IMR-90 (cell line): ENCODE measurements around the gene OXLD1. TPM values are rescaled to one million over a fixed set of nuclear protein-coding genes. Genes with fewer than 3 reads are reported as not detected.

Experiments
- ATAC-seq: fragments of 200-7000 bp; cut with Tn5 transposase; 2 replicates; pipeline ENCODE4 v1.9.1; 2020; ENCODE audit warnings: low read depth, mild to moderate bottlenecking, moderate library complexity
- BruUV-seq: library from RNA; stranded (reverse); fragments of 400-500 nt; replicated peaks from 2 replicates; lab custom pipeline; 2021; lab: Mats Ljungman, UMichigan
- CTCF ChIA-PET: fragments of 300-600 bp; formaldehyde crosslinking; extraction: SDS; loops from one replicate; lab custom pipeline; 2021; ENCODE audit warnings: antibody characterized with exemption; lab: Yijun Ruan, JAX
- POLR2A ChIA-PET: fragments of 300-600 bp; sonication (Branson Sonifier 250); formaldehyde crosslinking; loops from one replicate; lab custom pipeline; 2022; ENCODE audit warnings: antibody characterized with exemption; ENCODE audit not compliant: unreplicated experiment; lab: Charles Lee
- DNase-seq: peaks from one replicate; pipeline ENCODE4 v3.0.0; 2013
- H2AFZ ChIP-seq: replicated peaks from 2 replicates; pipeline ENCODE3; 2013; ENCODE audit warnings: low read length, mild to moderate bottlenecking; ENCODE audit not compliant: poor library complexity
- H2AK5ac ChIP-seq: 2 replicates; pipeline ENCODE4 v1.6.1; 2013; ENCODE audit warnings: low read depth, low read length, inconsistent platforms
- H2AK9ac ChIP-seq: replicated peaks from 2 replicates; pipeline ENCODE3; 2013; ENCODE audit warnings: mild to moderate bottlenecking, low read depth, low read length, moderate library complexity; ENCODE audit not compliant: poor library complexity
- H2BK120ac ChIP-seq: 2 replicates; pipeline ENCODE4 v1.6.1; 2013; ENCODE audit warnings: low read depth, low read length, inconsistent platforms
- H2BK15ac ChIP-seq: 3 replicates; pipeline ENCODE4 v1.6.1; 2013; ENCODE audit warnings: low read depth, low read length, inconsistent platforms
- H2BK20ac ChIP-seq: 2 replicates; pipeline ENCODE4 v1.6.1; 2013; ENCODE audit warnings: low read depth, mild to moderate bottlenecking, inconsistent platforms, low read length, moderate library complexity
- H2BK5ac ChIP-seq: 2 replicates; pipeline ENCODE4 v1.6.1; 2013; ENCODE audit warnings: mild to moderate bottlenecking, low read depth, low read length, inconsistent platforms; ENCODE audit not compliant: poor library complexity, severe bottlenecking
- H3K14ac ChIP-seq: replicated peaks from 2 replicates; pipeline ENCODE4 v1.6.1; 2013; ENCODE audit warnings: low read depth, low read length, inconsistent platforms
- H3K18ac ChIP-seq: 2 replicates; pipeline ENCODE4 v1.6.1; 2013; ENCODE audit warnings: low read depth, low read length, control low read depth
- H3K23ac ChIP-seq: 2 replicates; pipeline ENCODE4 v1.6.1; 2013; ENCODE audit warnings: low read depth, low read length, inconsistent platforms
- H3K27ac ChIP-seq: 2 replicates; pipeline ENCODE4 v1.5.1; 2013; ENCODE audit warnings: mild to moderate bottlenecking, control low read depth, low read length; ENCODE audit not compliant: insufficient read depth
- H3K27me3 ChIP-seq: 2 replicates; pipeline ENCODE4 v1.6.1; 2013; ENCODE audit warnings: low read length; ENCODE audit not compliant: control insufficient read depth, insufficient read depth
- H3K36me3 ChIP-seq: 2 replicates; pipeline ENCODE4 v1.6.1; 2013; ENCODE audit warnings: low read length, mixed read lengths; ENCODE audit not compliant: control insufficient read depth, insufficient read depth
- H3K4ac ChIP-seq: 2 replicates; pipeline ENCODE4 v1.6.1; 2013; ENCODE audit warnings: low read depth, low read length, inconsistent platforms
- H3K4me1 ChIP-seq: 2 replicates; pipeline ENCODE4 v1.6.1; 2013; ENCODE audit warnings: low read length, mixed read lengths; ENCODE audit not compliant: control insufficient read depth, insufficient read depth
- H3K4me2 ChIP-seq: 2 replicates; pipeline ENCODE4 v1.6.1; 2013; ENCODE audit warnings: low read depth, mild to moderate bottlenecking, control low read depth, low read length, moderate library complexity
- H3K4me3 ChIP-seq: 2 replicates; pipeline ENCODE4 v1.5.1; 2013; ENCODE audit warnings: low read depth, mild to moderate bottlenecking, control low read depth, low read length, moderate library complexity; ENCODE audit not compliant: insufficient read depth
- H3K56ac ChIP-seq: 2 replicates; pipeline ENCODE4 v1.6.1; 2013; ENCODE audit warnings: low read length, inconsistent platforms; ENCODE audit not compliant: insufficient read depth; ENCODE audit errors: extremely low read depth
- H3K79me1 ChIP-seq, 2 experiments: 2 replicates each; pipeline ENCODE4 v1.6.1; 2013; ENCODE audit warnings: low read length in 2 of 2, inconsistent platforms in 1 of 2, low read depth in 1 of 2
- H3K9ac ChIP-seq: 2 replicates; pipeline ENCODE4 v1.6.1; 2013; ENCODE audit warnings: low read depth, low read length, control low read depth
- H3K9me1 ChIP-seq: 2 replicates; pipeline ENCODE4 v1.6.1; 2013; ENCODE audit warnings: low read length, inconsistent platforms; ENCODE audit not compliant: insufficient read depth
- H3K9me3 ChIP-seq: 2 replicates; pipeline ENCODE4 v1.6.1; 2013; ENCODE audit warnings: low read length; ENCODE audit not compliant: control insufficient read depth, insufficient read depth
- H4K20me1 ChIP-seq: 2 replicates; pipeline ENCODE4 v1.6.1; 2013; ENCODE audit warnings: low read length, inconsistent platforms; ENCODE audit not compliant: insufficient read depth
- H4K5ac ChIP-seq: 2 replicates; pipeline ENCODE4 v1.6.1; 2013; ENCODE audit warnings: mild to moderate bottlenecking, low read depth, low read length, control low read depth
- H4K8ac ChIP-seq, 2 experiments: 2 replicates each; pipeline ENCODE4 v1.6.1; 2013; ENCODE audit warnings: low read depth in 2 of 2, low read length in 2 of 2, control low read depth in 1 of 2, inconsistent platforms in 1 of 2
- H4K91ac ChIP-seq: 2 replicates; pipeline ENCODE4 v1.6.1; 2013; ENCODE audit warnings: low read depth, low read length, inconsistent platforms; ENCODE audit not compliant: insufficient read depth
- BHLHE40 ChIP-seq: fragments of 150-350 bp; IDR thresholded peaks from 2 replicates; pipeline ENCODE4 v1.6.1; 2016; ENCODE audit warnings: mild to moderate bottlenecking, low read depth, low read length
- FOS ChIP-seq: fragments of 150-350 bp; IDR thresholded peaks from 2 replicates; pipeline ENCODE4 v1.6.1; 2016; ENCODE audit warnings: low read depth, low read length
- MXI1 ChIP-seq: IDR thresholded peaks from 2 replicates; pipeline ENCODE4 v1.6.1; 2012; ENCODE audit warnings: low read depth, mild to moderate bottlenecking, low read length, moderate library complexity, borderline replicate concordance
- WGBS, 2 experiments: methylation state at CpG; one replicate each; pipeline versions ENCODE4 v1.1.5 to v1.1.7; 2013; ENCODE audit warnings: missing lambda C conversion rate in 2 of 2; ENCODE audit not compliant: insufficient read length in 1 of 2; ENCODE audit errors: extremely low coverage in 2 of 2; 5-methylcytosine and 5-hydroxymethylcytosine counted together
- dilution Hi-C: fragments of 300-500 bp; cut with HindIII; formaldehyde crosslinking; loops from one replicate; pipeline ENCODE4 v1.14.3; 2018; ENCODE audit warnings: low sequenced_read_pairs; ENCODE audit not compliant: unreplicated experiment
- in situ Hi-C: fragments of 300-500 bp; cut with MboI; formaldehyde crosslinking; loops from 3 replicates; pipeline ENCODE4 v1.14.3; 2019; ENCODE audit warnings: low sequenced_read_pairs, inconsistent platforms, mixed read lengths
- intact Hi-C: fragments of 100-400 bp; cut with micrococcal nuclease; formaldehyde crosslinking; loops from 2 replicates; pipeline ENCODE4 v1.10.0; 2022
- polyA plus RNA-seq, 3 experiments: library from polyadenylated mRNA; depleted of rRNA; stranded (reverse); fragments of >200 nt; gene quantifications; 2 replicates each; pipeline ENCODE4 v1.2.3, GENCODE V29; 2012; ENCODE audit warnings: low replicate concordance in 1 of 3
- total RNA-seq: library from RNA; depleted of rRNA; stranded (reverse); fragments of >200 nt; gene quantifications from 2 replicates; pipeline ENCODE4 v1.2.3, GENCODE V29; 2012
- TF ChIP-seq, protein P1 (sequence below): conservative IDR thresholded peaks from 2 replicates; pipeline ENCODE4 v1.5.1; 2012; ENCODE audit warnings: mild to moderate bottlenecking, low read depth, low read length, improper control_type of control experiment
- TF ChIP-seq, protein P2 (sequence below): fragments of 150-350 bp; IDR thresholded peaks from 2 replicates; pipeline ENCODE4 v1.6.1; 2017; ENCODE audit warnings: mild to moderate bottlenecking, antibody characterized with exemption, low read length, low read depth

The OXLD1 gene
- total and polyA plus RNA-seq, 2 of the 4 experiments (the other 2 are of a cell fraction) = 9.9 to 22.3 TPM

DNA sequence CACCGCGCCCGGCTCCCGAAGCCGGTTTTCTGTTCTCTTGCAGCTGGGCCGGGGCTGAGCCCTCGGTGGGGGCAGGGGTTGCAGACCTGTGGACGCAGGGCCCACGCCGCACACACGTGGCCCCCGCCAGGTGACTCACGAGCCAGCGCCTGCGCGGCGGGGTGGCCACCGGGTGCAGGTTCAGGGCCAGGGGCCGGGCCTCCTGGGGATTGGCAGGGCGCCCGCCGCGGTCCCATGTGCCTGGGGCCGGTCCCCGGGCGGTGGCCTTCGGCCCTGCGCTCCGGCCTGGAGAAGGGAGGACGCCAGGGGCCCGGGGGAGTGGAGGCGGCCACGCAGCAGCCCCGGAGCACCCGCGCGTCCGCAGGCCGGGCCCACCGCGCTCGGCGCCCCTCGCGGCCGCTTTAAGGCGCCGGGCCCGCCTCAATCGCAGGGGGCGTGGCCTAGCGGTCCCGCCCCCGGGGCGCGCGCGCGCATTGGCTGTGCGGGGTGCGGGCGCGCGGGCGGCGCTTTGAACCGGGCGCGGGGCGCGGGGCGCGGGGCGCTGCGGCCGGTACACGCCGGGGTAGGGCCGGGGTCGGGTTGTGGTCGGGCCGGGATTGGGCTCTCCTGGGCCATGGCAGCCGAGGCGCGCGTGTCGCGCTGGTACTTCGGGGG is 45.5 kb upstream of the OXLD1 start, which contains the start of gene SLC25A10:
Gene SLC25A10 (plus strand): TSS at position 471 of the 654 bp plus-strand sequence. CDS start 143 bp downstream, at position 614.
- Histone ChIP-seq H2BK20ac (no peak within 1 kb of the TSS), H3K9me1 (peaks cover 8% of the 10 kb centered on the region), H3K27me3 (no peaks in the 10 kb centered on the region), H3K9ac (peak within 1 kb of the TSS; percentile 46), H3K4ac (no peak within 1 kb of the TSS), H3K4me1 (peaks cover 18% of the 10 kb centered on the region), H3K9me3 (no peaks in the 10 kb centered on the region), H4K20me1 (no peaks in the 10 kb centered on the region; the same call in 1 of the 2 replicates), H2AK9ac (peak within 1 kb of the TSS; percentile 95), H3K56ac (no peak within 1 kb of the TSS), H4K8ac (peak within 1 kb of the TSS in 1 of 2 experiments; percentile 74; a peak in 1 of 4 replicates), H3K27ac (peak within 1 kb of the TSS; percentile 45; the same call in 1 of the 2 replicates), H3K36me3 (peaks cover 4% of the 10 kb centered on the region; the same call in 1 of the 2 replicates), H2BK5ac (peak within 1 kb of the TSS; percentile 60), H3K14ac (no peak within 1 kb of the TSS; the same call in 1 of the 2 replicates), H3K79me1 (peaks cover 14 to 36% of the 10 kb centered on the region in 2 experiments), H2BK15ac (no peak within 1 kb of the TSS), H3K4me2 (peak within 1 kb of the TSS; percentile 89), H2BK120ac (no peak within 1 kb of the TSS), H3K23ac (peak within 1 kb of the TSS; percentile 71), H2AK5ac (0 out of 2 replicates have a peak within 1 kb of the TSS, but pooled peaks have one; percentile 38), H4K91ac (no peak within 1 kb of the TSS), H3K18ac (no peak within 1 kb of the TSS), H2AFZ (peak within 1 kb of the TSS; percentile 96), H4K5ac (no peak within 1 kb of the TSS), H3K4me3 (peak within 1 kb of the TSS; percentile 87)
- ATAC-seq (peak; percentile 94), DNase-seq (peak; percentile 64)
- intact Hi-C loops = no loop called here
- TF ChIP-seq, protein P1, sequence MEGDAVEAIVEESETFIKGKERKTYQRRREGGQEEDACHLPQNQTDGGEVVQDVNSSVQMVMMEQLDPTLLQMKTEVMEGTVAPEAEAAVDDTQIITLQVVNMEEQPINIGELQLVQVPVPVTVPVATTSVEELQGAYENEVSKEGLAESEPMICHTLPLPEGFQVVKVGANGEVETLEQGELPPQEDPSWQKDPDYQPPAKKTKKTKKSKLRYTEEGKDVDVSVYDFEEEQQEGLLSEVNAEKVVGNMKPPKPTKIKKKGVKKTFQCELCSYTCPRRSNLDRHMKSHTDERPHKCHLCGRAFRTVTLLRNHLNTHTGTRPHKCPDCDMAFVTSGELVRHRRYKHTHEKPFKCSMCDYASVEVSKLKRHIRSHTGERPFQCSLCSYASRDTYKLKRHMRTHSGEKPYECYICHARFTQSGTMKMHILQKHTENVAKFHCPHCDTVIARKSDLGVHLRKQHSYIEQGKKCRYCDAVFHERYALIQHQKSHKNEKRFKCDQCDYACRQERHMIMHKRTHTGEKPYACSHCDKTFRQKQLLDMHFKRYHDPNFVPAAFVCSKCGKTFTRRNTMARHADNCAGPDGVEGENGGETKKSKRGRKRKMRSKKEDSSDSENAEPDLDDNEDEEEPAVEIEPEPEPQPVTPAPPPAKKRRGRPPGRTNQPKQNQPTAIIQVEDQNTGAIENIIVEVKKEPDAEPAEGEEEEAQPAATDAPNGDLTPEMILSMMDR = no peak
- TF ChIP-seq, protein P2, sequence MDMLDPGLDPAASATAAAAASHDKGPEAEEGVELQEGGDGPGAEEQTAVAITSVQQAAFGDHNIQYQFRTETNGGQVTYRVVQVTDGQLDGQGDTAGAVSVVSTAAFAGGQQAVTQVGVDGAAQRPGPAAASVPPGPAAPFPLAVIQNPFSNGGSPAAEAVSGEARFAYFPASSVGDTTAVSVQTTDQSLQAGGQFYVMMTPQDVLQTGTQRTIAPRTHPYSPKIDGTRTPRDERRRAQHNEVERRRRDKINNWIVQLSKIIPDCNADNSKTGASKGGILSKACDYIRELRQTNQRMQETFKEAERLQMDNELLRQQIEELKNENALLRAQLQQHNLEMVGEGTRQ = peak; percentile 77
- TF ChIP-seq MXI1 (peak; percentile 57; the same call in 1 of the 2 replicates), FOS (peak; percentile 33; the same call in 1 of the 2 replicates), BHLHE40 (peak; percentile 28)
- dilution Hi-C loops = no loop called here
- no TSS peak for BruUV-seq
- CTCF ChIA-PET = no interaction called here
- WGBS, 2 experiments = 1% methylated on average over 26 of the region's 89 CpGs; no CpG with 5 or more reads in 1 of the 2 experiments
- in situ Hi-C loops = no loop called here
- POLR2A ChIA-PET = no interaction called here
